NCI-H2029 (cell line): ENCODE data around the gene ATP4B.
"Not testable (repeated sequence)": the region's sequence is repeated elsewhere in the genome, so short reads cannot be mapped to it uniquely, and the experiment has no call there.

ENCODE experiments used
- DNase-seq: peaks from one replicate; lab custom pipeline; 2025; lab: John Stamatoyannopoulos, UW

ATP4B gene

GRCh38 chr13:113625965-113626721, 31.9 kb downstream of the ATP4B start:
- no peak for DNase-seq

DNA sequence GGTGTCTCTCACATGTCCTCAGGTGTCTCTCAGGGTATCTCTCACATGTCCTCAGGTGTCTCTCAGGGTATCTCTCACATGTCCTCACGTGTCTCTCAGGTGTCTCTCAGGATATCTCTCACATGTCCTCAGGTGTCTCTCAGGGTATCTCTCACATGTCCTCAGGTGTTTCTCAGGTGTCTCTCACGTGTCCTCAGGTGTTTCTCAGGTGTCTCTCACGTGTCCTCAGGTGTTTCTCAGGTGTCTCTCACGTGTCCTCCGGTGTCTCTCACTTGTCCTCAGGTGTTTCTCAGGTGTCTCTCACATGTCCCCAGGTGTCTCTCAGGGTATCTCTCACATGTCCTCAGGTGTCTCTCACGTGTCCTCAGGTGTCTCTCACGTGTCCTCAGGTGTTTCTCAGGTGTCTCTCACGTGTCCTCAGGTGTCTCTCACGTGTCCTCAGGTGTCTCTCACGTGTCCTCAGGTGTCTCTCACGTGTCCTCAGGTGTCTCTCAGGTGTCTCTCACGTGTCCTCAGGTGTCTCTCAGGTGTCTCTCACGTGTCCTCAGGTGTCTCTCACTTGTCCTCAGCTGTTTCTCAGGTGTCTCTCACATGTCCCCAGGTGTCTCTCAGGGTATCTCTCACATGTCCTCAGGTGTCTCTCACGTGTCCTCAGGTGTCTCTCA, 33.2 kb downstream of the ATP4B start:
- DNase-seq = not testable (repeated sequence)

- DNase-seq = no peak
Observed at GRCh38 chr13:113624235-113624587, 33.8 kb downstream of the ATP4B start.

DNA sequence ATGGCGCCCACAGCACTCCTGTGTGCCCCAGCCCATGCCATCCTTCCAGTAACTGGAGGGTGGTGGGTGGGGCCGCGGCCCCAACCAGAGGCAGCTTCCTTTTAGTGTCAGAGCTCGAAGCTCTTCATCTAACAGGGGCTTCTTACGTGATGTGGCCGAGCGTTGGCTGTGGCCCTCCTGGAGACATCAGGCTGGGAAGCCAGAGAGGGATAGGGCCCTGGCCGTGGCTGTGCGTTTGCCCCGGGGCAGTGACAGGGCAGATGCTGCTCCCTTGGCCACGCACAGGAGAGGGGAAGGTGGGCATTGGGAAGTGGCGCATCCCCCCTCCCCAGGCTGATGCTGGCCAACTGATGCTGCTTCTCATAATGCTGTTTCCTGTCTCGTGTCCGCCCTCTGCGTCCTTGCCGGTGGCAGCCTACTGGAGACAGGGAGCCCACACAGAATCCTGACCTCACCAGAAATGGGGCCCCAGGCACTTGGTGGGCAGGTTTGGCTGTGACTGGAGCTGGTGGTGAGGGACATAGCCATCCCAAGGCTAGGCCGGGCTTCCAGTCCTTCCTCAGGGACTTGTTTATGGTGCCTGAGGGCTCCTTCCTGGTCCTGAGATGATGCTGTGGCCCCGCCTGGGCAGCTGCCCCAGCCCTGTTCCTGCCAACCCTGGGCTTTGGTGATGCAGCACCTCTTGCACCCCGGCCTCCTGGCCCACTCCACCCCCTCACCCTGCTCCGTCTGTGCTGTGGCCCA, 34.3 kb downstream of the ATP4B start:
- no peak for DNase-seq

DNA sequence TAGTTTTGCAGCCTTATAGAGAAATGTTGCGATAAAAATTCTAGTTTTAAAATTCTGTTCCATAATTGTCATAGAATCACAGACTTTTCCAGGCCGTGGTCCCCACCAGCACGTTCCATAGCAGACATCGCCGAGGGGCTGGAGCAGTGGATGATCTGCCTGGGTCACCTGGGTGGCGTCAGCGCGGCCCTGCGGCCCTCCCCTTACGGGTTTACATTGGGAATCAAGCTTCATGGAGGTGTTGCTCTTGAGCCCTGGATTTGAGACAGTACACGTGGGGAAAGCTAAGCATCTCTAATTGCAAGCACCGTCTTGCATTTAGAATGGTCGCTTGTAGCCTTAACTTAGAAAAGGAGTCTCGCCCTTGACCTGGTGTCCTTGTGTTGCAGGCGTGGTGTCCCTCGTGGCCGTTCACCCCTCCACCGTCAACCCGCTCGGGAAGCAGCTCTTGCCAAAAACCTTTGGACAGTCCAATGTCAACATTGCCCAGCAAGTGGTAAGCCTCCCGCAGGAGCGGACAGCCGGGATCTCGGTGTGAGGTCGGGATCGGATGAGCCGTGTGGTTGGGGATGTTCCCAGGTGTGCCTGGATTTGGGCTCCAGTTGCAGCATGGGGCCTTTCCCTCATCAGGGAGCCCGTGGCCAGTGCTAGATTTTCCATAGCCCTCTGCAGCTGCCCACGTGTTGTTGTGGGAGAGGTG, 35.1 kb downstream of the ATP4B start:
- DNase-seq = no peak

GRCh38 chr13:113621986-113622550, 35.9 kb downstream of the ATP4B start:
- DNase-seq = not testable (repeated sequence)

- not testable (repeated sequence) for DNase-seq
Observed at GRCh38 chr13:113621498-113621897, 36.5 kb downstream of the ATP4B start.

DNA sequence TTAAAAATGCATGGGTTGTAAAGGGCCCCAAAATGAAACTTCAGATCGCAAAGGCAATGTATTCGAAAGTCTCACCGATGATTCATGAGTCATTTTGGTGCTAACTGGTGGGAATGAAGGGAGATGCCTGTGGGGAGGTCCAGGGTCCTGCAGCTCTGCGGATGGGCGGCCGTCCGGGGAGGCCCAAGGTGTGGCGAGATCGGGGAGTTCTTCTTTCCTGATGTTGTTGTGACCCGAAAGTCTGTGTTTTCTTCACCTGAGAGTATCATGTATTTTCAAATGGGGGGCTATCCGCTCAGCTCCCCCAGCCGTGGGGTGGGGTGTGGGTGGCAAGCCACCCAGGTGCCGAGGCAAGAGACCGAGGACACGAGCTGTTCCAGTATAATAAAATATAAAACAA, 37.0 kb downstream of the ATP4B start:
- no peak for DNase-seq

GRCh38 chr13:113620036-113620796, 37.8 kb downstream of the ATP4B start:
- DNase-seq = no peak

- no peak for DNase-seq
Observed at GRCh38 chr13:113618455-113618854, 39.5 kb downstream of the ATP4B start.

- DNase-seq = no peak
Observed at GRCh38 chr13:113617961-113618360, 40.0 kb downstream of the ATP4B start.

- DNase-seq = peak; percentile 70
Observed at GRCh38 chr13:113616991-113617749, 40.8 kb downstream of the ATP4B start.

DNA sequence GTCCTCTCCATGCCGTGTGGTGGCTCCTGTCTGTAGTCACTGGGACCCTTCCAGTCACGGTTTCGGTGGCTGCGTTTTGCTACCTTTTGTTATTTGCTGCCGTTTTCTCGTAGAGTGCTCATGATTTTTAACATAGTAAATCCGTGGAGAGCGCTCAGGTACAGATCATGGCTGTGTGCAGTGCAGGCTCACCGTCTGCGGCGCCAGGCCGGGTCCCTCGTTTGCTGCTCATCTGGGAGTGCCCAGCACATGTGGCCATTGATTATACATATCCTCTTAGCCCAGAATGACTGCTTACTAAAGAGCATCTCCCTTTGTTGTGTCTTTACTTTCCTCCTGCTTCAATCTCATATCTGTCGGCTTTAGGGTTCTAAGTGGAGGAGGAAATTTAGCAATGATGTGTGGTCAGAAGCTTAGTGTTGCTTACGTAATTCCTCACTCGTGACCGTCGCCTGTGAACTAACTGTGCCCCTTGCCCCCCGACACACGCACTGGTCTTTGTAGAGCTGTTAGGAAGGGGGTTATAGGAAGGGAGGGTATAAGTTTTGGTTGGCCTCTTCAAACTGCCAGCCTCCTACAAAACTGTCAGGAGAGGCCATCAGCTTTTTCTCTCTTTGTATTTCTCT, 41.6 kb downstream of the ATP4B start:
- DNase-seq = no peak

GRCh38 chr13:113613789-113614379, 44.1 kb downstream of the ATP4B start:
- no peak for DNase-seq

- no peak for DNase-seq
Observed at GRCh38 chr13:113612607-113613006, 45.4 kb downstream of the ATP4B start.

- no peak for DNase-seq
Observed at GRCh38 chr13:113611996-113612395, 46.0 kb downstream of the ATP4B start.

DNA sequence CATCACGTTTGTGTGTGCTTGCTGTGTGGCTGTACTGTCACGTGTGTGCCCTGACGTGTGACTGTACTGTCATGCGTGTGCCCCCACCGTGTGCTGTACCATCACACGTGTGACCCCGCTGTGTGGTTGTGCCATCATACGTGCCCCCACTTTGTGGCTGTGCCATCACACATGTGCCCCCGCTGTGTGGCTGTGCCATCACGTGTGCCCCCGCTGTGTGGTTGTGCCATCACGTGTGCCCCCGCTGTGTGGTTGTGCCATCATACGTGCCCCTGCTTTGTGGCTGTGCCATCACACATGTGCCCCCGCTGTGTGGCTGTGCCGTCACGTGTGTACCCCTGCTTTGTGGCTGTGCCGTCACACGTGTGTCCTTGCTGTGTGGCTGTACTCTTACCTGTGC, 47.7 kb downstream of the ATP4B start:
- no peak for DNase-seq

GRCh38 chr13:113609616-113610015, 48.4 kb downstream of the ATP4B start:
- no peak for DNase-seq

DNA sequence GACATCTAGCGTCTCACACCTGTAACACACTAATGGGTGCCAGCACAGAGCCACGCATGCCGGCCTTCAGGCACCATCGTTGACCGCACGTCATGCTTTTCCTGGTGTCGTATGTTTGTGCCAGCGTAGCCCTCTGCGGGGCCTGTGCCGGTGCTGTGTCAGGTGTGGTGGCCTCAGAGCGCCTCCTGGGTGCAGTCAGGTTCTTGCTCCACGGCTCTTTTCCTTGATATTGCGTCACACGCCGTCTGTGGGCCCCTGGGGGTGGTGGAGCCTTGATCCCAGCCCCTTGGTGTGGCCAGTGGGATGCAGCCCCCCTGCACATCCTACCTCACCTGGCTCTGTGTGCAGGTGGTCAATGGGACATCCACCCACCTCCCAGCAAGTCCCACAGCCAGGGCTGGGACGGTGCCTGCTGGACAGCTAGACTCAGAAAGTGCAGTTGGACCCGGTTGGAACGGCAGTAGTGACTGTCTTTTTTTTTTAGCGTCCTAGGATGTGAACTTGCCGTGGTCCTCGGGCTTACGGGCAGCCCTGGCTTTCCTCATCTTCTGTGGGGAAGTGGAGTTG, 48.9 kb downstream of the ATP4B start:
- no peak for DNase-seq
